GM18951 (cell line): ENCODE measurements around the gene MAN1A2.

ENCODE experiments used
- POLR2A ChIP-seq: IDR thresholded peaks from 4 replicates; pipeline ENCODE4 v1.6.1; 2011; ENCODE audit warnings: mild to moderate bottlenecking; ENCODE audit not compliant: insufficient read length, insufficient read depth; ENCODE audit errors: extremely low read depth
- in situ Hi-C: fragments of 300-500 bp; cut with MboI; formaldehyde crosslinking; loops from one replicate; pipeline ENCODE4 v1.12.0; 2022; ENCODE audit warnings: low sequenced_read_pairs, mixed read lengths, inconsistent platforms; ENCODE audit not compliant: unreplicated experiment

Gene MAN1A2

GRCh38 chr1:117396636-117397035, 29.4 kb downstream of the MAN1A2 start:
- in situ Hi-C loops, result no loop called here
- TF ChIP-seq POLR2A, result no peak

DNA sequence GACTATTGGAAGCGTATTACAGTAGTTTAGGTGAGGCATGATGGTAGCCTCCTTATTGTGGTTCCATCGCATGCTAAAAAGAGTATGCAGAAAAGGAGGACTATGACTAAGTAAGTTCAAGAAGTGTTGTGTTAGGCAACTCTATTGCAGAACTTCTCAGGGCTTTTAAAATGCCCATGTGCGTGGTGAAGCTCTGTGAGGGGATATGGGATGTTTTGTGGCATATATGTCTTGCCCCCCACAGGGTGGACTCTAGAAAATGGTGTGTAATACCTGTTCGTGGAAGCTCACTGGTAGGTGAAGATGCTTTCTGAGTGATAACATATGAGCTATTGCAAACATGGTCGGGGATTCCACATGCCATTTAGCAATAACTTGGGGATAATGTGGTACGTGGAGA, 31.7 kb downstream of the MAN1A2 start:
- in situ Hi-C loops, result no loop called here

GRCh38 chr1:117401761-117402160, 34.5 kb downstream of the MAN1A2 start:
- no peak for TF ChIP-seq POLR2A
- in situ Hi-C loops, result no loop called here

More for the DNA sequence above, 31.7 kb downstream of the MAN1A2 start:
- no peak for TF ChIP-seq POLR2A

DNA sequence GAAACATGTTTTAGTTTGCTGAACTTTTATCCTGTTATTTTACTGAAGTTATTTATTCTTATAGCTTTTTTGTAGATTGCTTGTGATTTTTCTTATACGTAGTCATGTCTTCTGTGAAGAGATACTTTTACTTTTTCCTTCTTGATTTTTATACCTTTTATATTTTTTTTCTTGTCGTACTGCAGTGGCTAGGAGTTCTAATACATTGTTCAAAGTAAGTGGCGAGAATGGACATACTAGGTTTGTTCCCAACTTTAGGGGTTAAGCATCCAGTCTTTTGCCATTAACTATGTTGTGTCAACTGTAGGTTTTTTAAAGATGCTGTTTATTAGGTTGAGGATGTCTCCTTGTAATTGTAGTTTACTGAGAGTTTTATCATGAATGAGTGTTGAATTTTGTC, 36.3 kb downstream of the MAN1A2 start:
- TF ChIP-seq POLR2A, result no peak
- in situ Hi-C loops, result no loop called here

- in situ Hi-C loops, result no loop called here
- TF ChIP-seq POLR2A, result no peak
These were observed 37.8 kb downstream of the MAN1A2 start for GRCh38 chr1:117405042-117405441.

DNA sequence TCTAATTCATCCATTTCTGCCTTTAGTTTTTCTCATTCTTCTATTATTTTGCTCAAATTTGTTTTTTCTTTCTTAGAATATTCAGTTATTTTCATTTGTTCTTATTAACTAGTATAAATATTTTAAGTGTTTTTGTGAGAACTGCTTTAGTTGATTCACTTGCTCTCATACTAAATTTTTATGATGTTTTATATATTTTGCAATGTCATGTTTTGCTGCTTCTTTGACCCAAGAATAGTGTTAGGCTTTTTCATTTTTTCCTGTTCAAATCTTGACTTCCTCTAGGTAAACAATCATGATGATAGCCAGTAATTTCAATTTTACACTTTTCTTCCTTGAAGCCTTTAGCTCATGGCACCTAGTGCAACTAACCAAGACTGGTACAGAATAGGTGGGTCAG, 45.2 kb downstream of the MAN1A2 start:
- TF ChIP-seq POLR2A, result no peak
- in situ Hi-C loops, result no loop called here

DNA sequence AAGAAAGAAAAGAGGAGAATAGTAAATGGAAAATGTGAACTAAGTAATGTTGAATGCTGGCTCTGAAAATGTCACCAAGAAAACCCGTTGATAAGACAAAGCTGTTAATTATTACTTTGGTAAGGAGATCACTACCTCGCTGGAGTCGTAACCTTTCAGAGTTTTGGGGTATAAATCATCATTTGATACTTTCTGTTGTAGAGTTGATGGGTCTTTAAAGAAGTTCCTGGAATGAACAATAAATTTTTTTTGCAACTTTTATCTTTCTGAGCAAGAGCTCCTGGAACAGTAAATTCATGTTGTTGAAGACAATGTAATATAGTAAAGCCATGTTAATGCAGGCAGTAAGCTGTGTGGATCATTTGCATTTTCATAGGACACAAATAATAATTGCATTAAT, 46.2 kb downstream of the MAN1A2 start:
- in situ Hi-C loops, result no loop called here
- TF ChIP-seq POLR2A, result no peak

DNA sequence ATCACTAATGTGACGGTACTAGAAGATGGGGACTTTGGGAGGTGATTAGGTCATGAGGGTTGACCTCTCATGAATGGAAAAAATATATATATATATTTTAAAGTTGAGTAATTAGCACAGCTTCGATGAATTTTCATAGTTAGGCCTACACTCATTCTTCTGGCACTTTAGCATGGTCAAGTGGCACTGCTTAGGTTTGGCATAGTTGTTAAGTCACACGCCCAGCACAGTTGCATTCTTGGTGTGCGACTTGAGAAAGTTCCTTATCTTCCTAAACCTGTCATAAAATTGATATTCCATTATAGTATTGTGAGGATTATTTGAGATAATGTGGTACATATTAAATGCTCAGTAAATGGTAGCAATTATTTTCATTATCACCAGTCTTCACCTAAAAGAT, 47.7 kb downstream of the MAN1A2 start:
- no peak for TF ChIP-seq POLR2A
- in situ Hi-C loops, result no loop called here

DNA sequence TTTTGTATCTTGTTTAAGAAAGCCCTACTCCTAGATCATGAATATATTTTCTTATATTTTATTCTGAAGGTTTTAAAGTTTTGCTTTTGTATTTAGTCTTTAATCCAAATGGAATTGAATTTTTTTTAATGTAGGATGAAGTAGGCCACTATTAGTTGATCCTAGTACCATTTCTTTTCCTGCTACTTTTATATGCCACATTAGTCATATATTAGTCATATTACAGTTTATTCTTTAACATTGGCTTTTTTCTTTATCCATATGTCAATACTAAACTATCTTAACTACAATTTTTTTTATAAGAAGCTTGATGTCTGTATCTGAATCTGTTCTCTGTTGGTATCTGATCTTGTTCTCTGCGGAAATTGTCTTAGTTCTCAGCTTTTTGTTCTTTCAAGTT, 48.8 kb downstream of the MAN1A2 start:
- TF ChIP-seq POLR2A, result no peak
- in situ Hi-C loops, result no loop called here

GRCh38 chr1:117416546-117417125, 49.4 kb downstream of the MAN1A2 start:
- in situ Hi-C loops, result no loop called here
- TF ChIP-seq POLR2A, result no peak

GRCh38 chr1:117425050-117425734, 57.9 kb downstream of the MAN1A2 start:
- TF ChIP-seq POLR2A, result no peak
- in situ Hi-C loops, result no loop called here

DNA sequence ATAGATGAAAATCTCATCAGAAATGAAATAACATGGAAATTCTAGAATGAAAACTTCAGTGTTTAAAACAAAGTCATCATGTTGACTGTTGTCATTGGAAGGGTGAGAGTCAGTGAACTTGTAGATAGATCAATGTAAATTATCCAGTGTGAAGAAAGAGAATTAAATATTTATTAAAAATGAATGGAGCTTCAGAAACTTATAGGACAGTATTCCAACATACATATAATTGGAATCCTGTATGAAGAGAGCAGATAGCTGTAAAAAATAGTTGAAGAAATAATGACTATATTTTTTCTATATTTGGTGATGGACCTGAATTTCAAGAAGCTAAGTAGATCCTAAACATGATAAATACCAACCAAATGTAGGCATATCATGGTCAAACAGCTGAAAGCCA, 60.0 kb downstream of the MAN1A2 start:
- TF ChIP-seq POLR2A, result no peak
- in situ Hi-C loops, result no loop called here

- in situ Hi-C loops, result no loop called here
- no peak for TF ChIP-seq POLR2A
These were observed 66.7 kb downstream of the MAN1A2 start for GRCh38 chr1:117433943-117434342.

- in situ Hi-C loops, result no loop called here
These were observed 69.3 kb downstream of the MAN1A2 start for GRCh38 chr1:117436513-117436912.

More at GRCh38 chr1:117436513-117436912, 69.3 kb downstream of the MAN1A2 start:
- no peak for TF ChIP-seq POLR2A
